H9 (cell line): ENCODE results near the gene VPS45. TPM values are rescaled to one million over a fixed set of nuclear protein-coding genes. Genes with fewer than 3 reads are reported as not detected.

ENCODE experiments used
- DNase-seq: peaks from one replicate; pipeline ENCODE4 v3.0.0-alpha.2; 2017
- H2AFZ ChIP-seq: one replicate; pipeline ENCODE4 v1.6.1; 2013; ENCODE audit warnings: mild to moderate bottlenecking, low read length, control low read depth, moderate library complexity
- H2AK5ac ChIP-seq: 2 replicates; pipeline ENCODE4 v1.6.1; 2013; ENCODE audit warnings: low read length, control low read depth, mixed read lengths; ENCODE audit not compliant: insufficient read length
- H2BK120ac ChIP-seq: one replicate; pipeline ENCODE4 v1.6.1; 2013; ENCODE audit warnings: low read depth, mild to moderate bottlenecking, low read length, control low read depth, inconsistent platforms; ENCODE audit not compliant: poor library complexity, severe bottlenecking
- H2BK12ac ChIP-seq: 2 replicates; pipeline ENCODE4 v1.6.1; 2013; ENCODE audit warnings: low read length, control low read depth, mixed read lengths, low read depth; ENCODE audit not compliant: insufficient read length
- H2BK15ac ChIP-seq: 2 replicates; pipeline ENCODE4 v1.6.1; 2013; ENCODE audit warnings: low read depth, low read length, control low read depth
- H2BK20ac ChIP-seq: one replicate; pipeline ENCODE4 v1.6.1; 2013; ENCODE audit warnings: low read depth, mild to moderate bottlenecking, low read length, control low read depth, inconsistent platforms; ENCODE audit not compliant: poor library complexity, severe bottlenecking
- H2BK5ac ChIP-seq: 2 replicates; pipeline ENCODE4 v1.6.1; 2013; ENCODE audit warnings: low read length, control low read depth, mixed read lengths; ENCODE audit not compliant: insufficient read length
- H3K14ac ChIP-seq: 2 replicates; pipeline ENCODE4 v1.6.1; 2013; ENCODE audit warnings: low read length, control low read depth; ENCODE audit not compliant: insufficient read depth
- H3K18ac ChIP-seq: 2 replicates; pipeline ENCODE4 v1.6.1; 2013; ENCODE audit warnings: low read depth, mild to moderate bottlenecking, mixed read lengths, low read length, control low read depth; ENCODE audit not compliant: insufficient read length
- H3K23ac ChIP-seq: 2 replicates; pipeline ENCODE4 v1.6.1; 2013; ENCODE audit warnings: low read length, control low read depth, mixed read lengths, low read depth; ENCODE audit not compliant: insufficient read length
- H3K23me2 ChIP-seq: 2 replicates; pipeline ENCODE4 v1.6.1; 2013; ENCODE audit warnings: low read depth, mild to moderate bottlenecking, mixed read lengths, low read length, control low read depth; ENCODE audit not compliant: insufficient read length, poor library complexity, severe bottlenecking
- H3K27ac ChIP-seq: 2 replicates; pipeline ENCODE4 v1.5.1; 2013; ENCODE audit warnings: low read length, control low read depth, mixed read lengths, low read depth; ENCODE audit not compliant: insufficient read length
- H3K27me3 ChIP-seq: 2 replicates; pipeline ENCODE4 v1.6.1; 2013; ENCODE audit warnings: low read length, control low read depth, inconsistent platforms; ENCODE audit not compliant: insufficient read depth
- H3K4ac ChIP-seq: 2 replicates; pipeline ENCODE4 v1.6.1; 2013; ENCODE audit warnings: low read depth, mild to moderate bottlenecking, control low read depth, inconsistent platforms, low read length, moderate library complexity
- H3K4me1 ChIP-seq: 2 replicates; pipeline ENCODE4 v1.6.1; 2013; ENCODE audit warnings: low read length, control low read depth, inconsistent platforms; ENCODE audit not compliant: insufficient read depth
- H3K4me2 ChIP-seq: 2 replicates; pipeline ENCODE4 v1.6.1; 2013; ENCODE audit warnings: low read length, control low read depth, mixed read lengths; ENCODE audit not compliant: insufficient read length, insufficient read depth
- H3K56ac ChIP-seq: 2 replicates; pipeline ENCODE4 v1.6.1; 2013; ENCODE audit warnings: low read depth, mild to moderate bottlenecking, mixed read lengths, low read length, control low read depth; ENCODE audit not compliant: insufficient read length
- H3K79me1 ChIP-seq: 2 replicates; pipeline ENCODE4 v1.6.1; 2013; ENCODE audit warnings: low read depth, mild to moderate bottlenecking, moderate library complexity, low read length, control low read depth, inconsistent platforms; ENCODE audit not compliant: insufficient read depth, poor library complexity, severe bottlenecking
- H3K79me2 ChIP-seq: 2 replicates; pipeline ENCODE4 v1.6.1; 2013; ENCODE audit warnings: low read length, control low read depth, inconsistent platforms; ENCODE audit not compliant: insufficient read depth
- H3K9ac ChIP-seq: 2 replicates; pipeline ENCODE4 v1.6.1; 2013; ENCODE audit warnings: low read length, control low read depth, mixed read lengths; ENCODE audit not compliant: insufficient read length; ENCODE audit errors: extremely low read depth
- H3K9me3 ChIP-seq: one replicate; pipeline ENCODE4 v1.6.1; 2013; ENCODE audit warnings: low read depth, low read length, inconsistent platforms; ENCODE audit not compliant: control insufficient read depth
- H3T11ph ChIP-seq: one replicate; pipeline ENCODE4 v1.6.1; 2013; ENCODE audit warnings: mild to moderate bottlenecking, low read length, control low read depth, inconsistent platforms
- H4K20me1 ChIP-seq: one replicate; pipeline ENCODE4 v1.6.1; 2013; ENCODE audit not compliant: control insufficient read depth, insufficient read length, insufficient read depth
- H4K5ac ChIP-seq: 2 replicates; pipeline ENCODE4 v1.6.1; 2013; ENCODE audit warnings: low read depth, mild to moderate bottlenecking, mixed read lengths, low read length, control low read depth; ENCODE audit not compliant: insufficient read length
- H4K8ac ChIP-seq: replicated peaks from 2 replicates; pipeline ENCODE4 v1.6.1; 2013; ENCODE audit warnings: low read length, control low read depth, mixed read lengths, low read depth; ENCODE audit not compliant: insufficient read length
- H4K91ac ChIP-seq: 2 replicates; pipeline ENCODE4 v1.6.1; 2013; ENCODE audit warnings: low read depth, mild to moderate bottlenecking, moderate library complexity, mixed read lengths, low read length, control low read depth; ENCODE audit not compliant: insufficient read length
- H3K27ac Mint-ChIP-seq, 3 experiments: 2 replicates in 2 of 3; 3 replicates in 1 of 3; pipeline ENCODE4 v1.8.0; 2020 to 2021; ENCODE audit warnings: mixed read lengths in 3 of 3, mild to moderate bottlenecking in 1 of 3, moderate library complexity in 1 of 3
- H3K27me3 Mint-ChIP-seq: 2 replicates; pipeline ENCODE4 v1.8.0; 2021; ENCODE audit warnings: low read depth, mild to moderate bottlenecking, moderate library complexity, mixed read lengths
- H3K36me3 Mint-ChIP-seq, 3 experiments: 2 replicates in 2 of 3; 3 replicates in 1 of 3; pipeline ENCODE4 v1.8.0; 2020 to 2021; ENCODE audit warnings: low read depth in 3 of 3, mixed read lengths in 3 of 3; ENCODE audit not compliant: insufficient read depth in 1 of 3
- H3K4me1 Mint-ChIP-seq, 2 experiments: 2 replicates each; pipeline ENCODE4 v1.8.0; 2020; ENCODE audit warnings: mixed read lengths in 2 of 2
- H3K4me3 Mint-ChIP-seq, 2 experiments: 2 replicates in 1 of 2; 3 replicates in 1 of 2; pipeline ENCODE4 v1.8.0; 2020 to 2021; ENCODE audit warnings: mild to moderate bottlenecking in 2 of 2, mixed read lengths in 2 of 2, moderate library complexity in 1 of 2
- H3K9me3 Mint-ChIP-seq, 2 experiments: 2 replicates in 1 of 2; 3 replicates in 1 of 2; pipeline ENCODE4 v1.8.0; 2020; ENCODE audit warnings: mild to moderate bottlenecking in 2 of 2, mixed read lengths in 2 of 2, moderate library complexity in 1 of 2
- WGBS: extraction: QIAGEN DNeasy Blood & Tissue Kit; methylation state at CpG from one replicate; pipeline ENCODE4 v1.1.7; 2013; ENCODE audit warnings: missing lambda C conversion rate, low lambda C conversion rate, mixed read lengths; ENCODE audit not compliant: insufficient read length; ENCODE audit errors: extremely low coverage; 5-methylcytosine and 5-hydroxymethylcytosine counted together
- total RNA-seq: library from RNA; stranded (reverse); gene quantifications from 2 replicates; pipeline ENCODE4 v1.2.1, GENCODE V29; 2021
- TF ChIP-seq, protein P1 (sequence below): fragments of 200-600 bp; sonication (generic); conservative IDR thresholded peaks from 3 replicates; pipeline ENCODE4 v1.8.0; 2021; ENCODE audit warnings: antibody characterized with exemption, mild to moderate bottlenecking

VPS45 gene
- total RNA-seq, 1 experiment from 2014 or later = 31.8 TPM

DNA sequence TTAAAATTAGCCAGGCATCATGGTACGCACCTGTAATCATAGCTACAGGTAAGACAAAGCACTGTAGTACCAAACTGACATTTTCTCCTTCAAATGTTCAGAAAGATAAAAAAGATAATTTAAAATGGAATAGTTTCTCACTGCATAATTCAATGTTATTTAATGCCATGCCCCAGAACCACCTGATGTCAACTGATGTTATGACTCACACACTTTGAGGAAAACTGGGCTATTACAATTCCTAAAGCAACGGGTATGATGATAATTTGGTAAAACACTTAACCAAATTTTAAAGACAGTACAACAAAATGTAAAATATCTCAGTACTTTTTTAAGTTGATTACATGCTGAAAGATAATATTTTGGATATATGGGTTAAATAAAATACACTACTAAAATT lies 59.2 kb downstream of the VPS45 start:
- H4K5ac ChIP-seq = no peak overlapping the region
- no peak overlapping the region for H3K56ac ChIP-seq
- no peak overlapping the region for H3K14ac ChIP-seq
- H3K79me2 ChIP-seq = no peaks in the 10 kb centered on the region
- H3K23me2 ChIP-seq = no peaks in the 10 kb centered on the region
- no peak overlapping the region for H3T11ph ChIP-seq
- Mint-ChIP-seq H3K4me3 (no peak overlapping the region), H3K27me3 (no peaks in the 10 kb centered on the region), H3K4me1 (no peaks in the 10 kb centered on the region), H3K36me3 (no peaks in the 10 kb centered on the region; a peak in 1 of 7 replicates), H3K27ac (no peak overlapping the region), H3K9me3 (no peaks in the 10 kb centered on the region; a peak in 1 of 5 replicates)
- no peak for DNase-seq
- no peaks in the 10 kb centered on the region for H3K27me3 ChIP-seq
- no peaks in the 10 kb centered on the region for H3K9me3 ChIP-seq
- H3K79me1 ChIP-seq = no peaks in the 10 kb centered on the region
- no peak overlapping the region for H3K23ac ChIP-seq
- no peak overlapping the region for H3K27ac ChIP-seq
- H3K4me2 ChIP-seq = no peak overlapping the region
- no peak overlapping the region for H2AK5ac ChIP-seq
- H4K8ac ChIP-seq = no peak overlapping the region
- no peak overlapping the region for H2BK20ac ChIP-seq
- TF ChIP-seq, protein P1, sequence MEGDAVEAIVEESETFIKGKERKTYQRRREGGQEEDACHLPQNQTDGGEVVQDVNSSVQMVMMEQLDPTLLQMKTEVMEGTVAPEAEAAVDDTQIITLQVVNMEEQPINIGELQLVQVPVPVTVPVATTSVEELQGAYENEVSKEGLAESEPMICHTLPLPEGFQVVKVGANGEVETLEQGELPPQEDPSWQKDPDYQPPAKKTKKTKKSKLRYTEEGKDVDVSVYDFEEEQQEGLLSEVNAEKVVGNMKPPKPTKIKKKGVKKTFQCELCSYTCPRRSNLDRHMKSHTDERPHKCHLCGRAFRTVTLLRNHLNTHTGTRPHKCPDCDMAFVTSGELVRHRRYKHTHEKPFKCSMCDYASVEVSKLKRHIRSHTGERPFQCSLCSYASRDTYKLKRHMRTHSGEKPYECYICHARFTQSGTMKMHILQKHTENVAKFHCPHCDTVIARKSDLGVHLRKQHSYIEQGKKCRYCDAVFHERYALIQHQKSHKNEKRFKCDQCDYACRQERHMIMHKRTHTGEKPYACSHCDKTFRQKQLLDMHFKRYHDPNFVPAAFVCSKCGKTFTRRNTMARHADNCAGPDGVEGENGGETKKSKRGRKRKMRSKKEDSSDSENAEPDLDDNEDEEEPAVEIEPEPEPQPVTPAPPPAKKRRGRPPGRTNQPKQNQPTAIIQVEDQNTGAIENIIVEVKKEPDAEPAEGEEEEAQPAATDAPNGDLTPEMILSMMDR = no peak
- no peaks in the 10 kb centered on the region for H4K20me1 ChIP-seq
- no peak overlapping the region for H2AFZ ChIP-seq
- H3K4ac ChIP-seq = no peak overlapping the region
- no peak overlapping the region for H2BK120ac ChIP-seq
- no peak overlapping the region for H2BK15ac ChIP-seq
- H3K9ac ChIP-seq = no peak overlapping the region
- no CpG with 5 or more reads among the region's 2 CpGs for WGBS
- H3K4me1 ChIP-seq = no peaks in the 10 kb centered on the region
- no peak overlapping the region for H3K18ac ChIP-seq
- no peak overlapping the region for H2BK12ac ChIP-seq
- H2BK5ac ChIP-seq = no peak overlapping the region
- H4K91ac ChIP-seq = no peak overlapping the region
